GM18517 (cell line): Measurements from ENCODE around the gene ZSCAN21.
"Not testable (repeated sequence)": the region's sequence is repeated elsewhere in the genome, so short reads cannot be mapped to it uniquely, and the experiment has no call there.

ENCODE experiments used
- ATAC-seq: cut with Tn5 transposase; IDR thresholded peaks from one replicate; pipeline ENCODE4 v1.9.1; 2021; ENCODE audit warnings: mild to moderate bottlenecking, moderate library complexity; ENCODE audit not compliant: unreplicated experiment

The ZSCAN21 gene

GRCh38 chr7:100049441-100050291 lies at the start of gene ZSCAN21:
ZSCAN21 (plus strand) TSS chr7:100049774; CDS start chr7:100057007, 7,233 bp downstream.
- ATAC-seq: peak; percentile 84

DNA sequence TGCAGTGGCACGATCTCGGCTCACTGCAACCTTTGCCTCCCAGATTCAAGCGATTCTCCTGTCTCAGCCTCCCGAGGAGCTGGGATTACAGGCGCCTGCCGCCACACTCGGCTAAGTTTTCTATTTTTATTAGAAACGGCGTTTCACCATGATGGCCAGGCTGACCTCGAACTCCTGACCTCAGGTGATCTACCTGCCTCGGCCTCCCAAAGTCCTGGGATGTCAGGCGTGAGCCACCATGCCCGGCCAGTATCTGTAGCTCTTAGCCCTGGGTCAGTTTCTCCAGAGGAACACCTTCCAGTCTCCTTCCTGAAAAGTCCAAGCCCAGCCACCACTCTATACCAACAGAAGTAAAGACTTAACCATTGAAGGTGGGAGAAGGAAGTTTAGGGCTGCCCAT lies 49.3 kb upstream of the ZSCAN21 start:
- no peak for ATAC-seq

DNA sequence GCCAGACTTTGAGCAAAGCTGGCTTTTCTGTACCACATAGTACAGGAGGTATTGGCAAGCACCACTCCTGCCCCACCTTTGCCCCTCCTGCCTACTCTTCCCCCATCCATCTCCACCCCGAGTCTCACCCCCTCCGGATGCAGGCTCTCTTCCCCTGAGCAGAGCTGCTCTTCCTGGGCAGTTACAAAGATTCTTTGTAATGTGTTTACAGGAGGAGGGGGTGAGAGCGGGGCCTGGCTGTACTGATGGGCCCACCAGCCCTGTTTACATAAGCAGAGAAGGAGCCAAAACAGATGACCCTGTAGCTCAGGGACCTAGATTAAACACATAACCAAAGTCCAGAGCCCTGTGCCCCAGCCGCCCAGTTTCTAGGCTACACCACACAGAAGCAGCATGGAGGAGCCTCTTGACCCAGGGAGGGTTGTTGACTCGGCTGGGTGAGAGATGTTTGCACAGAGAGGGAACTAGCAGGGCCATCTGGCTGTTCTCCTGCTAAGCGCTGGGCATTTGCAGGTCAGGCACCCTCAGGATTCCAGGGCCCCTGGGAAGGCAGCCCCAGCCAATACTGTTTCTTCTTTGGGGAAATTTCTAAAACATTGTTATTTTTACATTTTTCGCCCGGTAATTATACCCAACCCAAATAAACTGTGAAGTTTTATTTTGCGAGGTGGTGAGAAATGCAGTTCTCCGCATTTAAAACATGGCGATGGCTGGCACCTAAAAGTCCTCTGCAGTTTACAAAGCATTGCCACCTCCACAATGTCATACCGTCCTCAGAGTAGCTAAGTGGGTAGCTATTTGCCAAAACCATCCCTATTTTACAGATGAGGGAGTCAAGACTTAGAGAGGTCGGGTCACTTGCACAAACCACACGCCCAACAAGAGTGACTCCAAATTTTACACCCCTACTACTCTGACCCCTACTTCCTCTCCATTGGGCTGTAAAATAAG lies 45.6 kb upstream of the ZSCAN21 start:
- ATAC-seq: no peak

DNA sequence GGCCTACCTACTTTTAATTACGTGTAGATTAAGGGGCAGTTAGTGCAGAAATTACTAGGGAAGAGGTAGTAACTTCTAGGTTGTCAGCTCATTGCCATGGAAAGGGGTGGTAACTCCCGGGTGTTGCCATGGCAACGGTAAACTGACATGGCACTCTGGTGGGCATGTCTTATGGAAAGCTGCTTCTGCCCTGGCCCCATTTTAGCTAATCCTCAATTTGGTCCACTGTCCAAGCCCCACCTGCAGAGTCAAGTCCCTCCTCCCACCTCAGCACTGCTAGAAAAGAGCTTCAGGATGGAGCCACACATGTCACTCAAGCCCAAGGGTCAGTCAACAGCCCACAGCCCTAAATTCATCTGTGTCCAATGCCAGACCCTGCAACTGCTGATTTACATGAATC lies 41.7 kb upstream of the ZSCAN21 start:
- ATAC-seq: no peak

DNA sequence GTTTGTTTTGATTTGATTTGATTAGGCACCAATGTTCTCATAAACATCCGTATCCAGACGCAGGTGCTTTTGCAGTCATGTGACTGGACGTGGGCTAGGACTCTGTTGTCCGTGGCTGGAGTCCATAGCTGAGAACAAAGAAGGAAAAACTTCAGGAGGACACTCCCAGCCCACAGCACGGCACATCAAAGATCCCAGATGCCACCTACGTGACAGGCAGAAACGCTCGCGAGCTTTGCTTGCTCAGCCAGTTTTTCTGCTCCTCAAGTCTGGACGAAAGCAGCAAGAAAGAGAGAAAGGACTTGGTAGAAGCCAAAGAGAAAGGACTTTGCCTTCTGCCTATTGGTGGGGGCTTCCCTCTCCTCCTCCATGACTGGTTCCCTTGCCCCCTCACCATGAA lies 41.0 kb upstream of the ZSCAN21 start:
- ATAC-seq: no peak

DNA sequence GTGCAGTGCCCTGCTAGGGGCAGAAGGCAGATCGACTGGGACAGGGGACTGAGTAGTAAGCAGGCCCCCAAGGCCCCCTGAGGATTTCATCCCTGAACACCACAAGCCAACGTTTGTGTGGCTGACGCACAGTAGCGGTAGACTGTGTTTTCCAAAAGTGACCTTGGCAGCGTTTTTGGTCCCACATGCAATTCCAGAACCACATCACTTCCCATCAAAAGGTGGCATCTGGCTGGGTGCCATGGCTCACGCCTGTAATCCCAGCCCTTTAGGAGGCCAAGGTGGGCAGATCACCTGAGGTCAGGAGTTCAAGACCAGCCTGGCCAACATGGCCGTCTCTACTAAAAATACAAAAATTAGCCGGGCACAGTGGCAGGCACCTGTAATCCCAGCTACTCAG lies 39.6 kb upstream of the ZSCAN21 start:
- ATAC-seq: not testable (repeated sequence)

DNA sequence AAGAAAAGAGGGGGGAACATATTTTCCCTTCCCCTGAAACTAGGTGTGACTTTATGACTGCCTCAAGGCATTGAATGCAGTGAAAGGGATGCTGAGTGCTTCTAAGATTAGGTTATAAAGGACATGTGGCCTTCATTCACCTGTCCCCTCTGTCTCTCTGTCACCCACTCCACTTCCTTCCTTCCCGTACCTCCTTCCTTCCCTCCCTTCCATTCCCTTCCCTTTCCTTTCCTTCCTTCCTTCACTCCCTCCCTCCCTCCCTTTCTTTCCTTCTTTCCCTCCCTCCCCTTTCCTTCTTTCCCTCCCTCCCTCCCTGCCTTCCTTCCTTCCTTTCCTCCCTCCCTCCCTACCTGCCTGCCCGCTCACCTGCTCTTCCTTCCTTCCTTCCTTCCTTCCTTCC lies 38.7 kb upstream of the ZSCAN21 start:
- ATAC-seq: no peak

DNA sequence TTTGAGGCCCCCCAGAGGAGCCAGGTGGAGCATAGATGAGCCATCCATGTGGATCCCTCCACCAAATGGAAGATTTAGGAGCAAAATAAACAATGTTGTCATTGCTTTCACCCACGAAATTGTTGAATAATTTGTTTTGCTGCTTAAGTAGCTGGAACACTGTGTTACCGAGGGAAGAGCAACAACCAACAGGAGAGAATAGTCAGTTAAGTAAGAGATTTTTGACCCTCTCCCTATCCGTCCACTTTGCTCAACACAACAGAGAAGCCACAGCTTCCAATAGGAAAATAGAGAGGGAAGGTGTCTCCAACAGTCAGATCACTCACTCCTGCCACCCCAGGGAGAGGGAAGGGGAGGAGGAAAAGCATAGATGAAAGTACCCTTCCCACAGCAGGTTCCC lies 38.1 kb upstream of the ZSCAN21 start:
- ATAC-seq: no peak

GRCh38 chr7:100012385-100013327 lies 36.9 kb upstream of the ZSCAN21 start:
- not testable (repeated sequence) for ATAC-seq

GRCh38 chr7:100013328-100013676 lies 36.3 kb upstream of the ZSCAN21 start:
- ATAC-seq: no peak

DNA sequence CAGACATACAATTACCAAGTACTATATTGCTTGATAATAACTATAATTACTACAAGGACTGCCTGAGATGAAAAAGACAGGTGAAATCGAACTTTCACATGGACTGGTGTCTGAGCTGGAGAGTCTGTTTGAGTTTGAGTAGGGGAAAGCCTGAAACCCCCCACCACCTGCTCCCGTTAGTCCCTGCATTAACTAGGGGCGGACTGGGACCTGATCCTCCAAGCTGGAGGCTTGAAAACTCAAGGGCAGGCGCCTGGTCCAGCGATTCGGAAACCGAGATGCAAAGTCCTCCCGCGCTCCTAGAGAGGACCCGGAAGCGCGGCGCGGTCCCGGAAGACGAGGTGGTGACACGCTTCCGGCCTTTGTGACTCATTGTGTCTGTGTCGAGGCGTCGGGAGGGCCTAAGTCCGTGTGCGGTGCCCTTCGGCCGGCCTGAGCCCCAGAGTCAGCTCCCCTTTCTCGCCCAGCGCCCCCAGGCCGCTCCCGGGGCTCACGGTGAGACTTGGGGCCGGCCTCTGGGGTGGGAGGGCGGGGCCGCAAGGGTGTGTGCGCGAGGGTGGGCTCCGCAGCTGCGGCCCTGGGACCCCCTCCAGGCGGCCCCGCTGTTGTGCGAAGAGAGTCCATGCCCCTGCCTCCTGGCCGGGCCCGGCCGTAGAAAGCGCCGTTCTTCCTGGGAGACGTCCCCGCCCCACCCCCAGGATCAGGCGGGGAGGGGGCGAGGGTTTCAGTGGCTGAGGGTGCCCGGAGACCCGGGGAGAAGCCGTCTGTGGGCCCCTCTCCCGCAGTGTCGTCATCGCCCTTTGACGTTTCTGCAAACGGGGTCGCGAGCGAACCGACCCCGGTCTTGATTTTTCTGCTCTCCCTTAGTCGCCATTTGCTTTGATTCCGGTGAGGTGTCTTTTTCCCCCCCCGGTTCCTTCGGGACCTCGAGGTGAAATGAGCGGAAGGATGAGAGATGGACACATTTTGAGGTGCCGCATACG lies 34.1 kb upstream of the ZSCAN21 start, which contains the start of gene ZKSCAN1:
Gene ZKSCAN1, plus strand, starts transcription at position 365 of the 983 bp plus-strand sequence. CDS start 7,911 bp downstream, outside the sequence.
- peak; percentile 88 for ATAC-seq

- ATAC-seq: no peak
Observed at GRCh38 chr7:100016215-100016901, 33.2 kb upstream of the ZSCAN21 start.

DNA sequence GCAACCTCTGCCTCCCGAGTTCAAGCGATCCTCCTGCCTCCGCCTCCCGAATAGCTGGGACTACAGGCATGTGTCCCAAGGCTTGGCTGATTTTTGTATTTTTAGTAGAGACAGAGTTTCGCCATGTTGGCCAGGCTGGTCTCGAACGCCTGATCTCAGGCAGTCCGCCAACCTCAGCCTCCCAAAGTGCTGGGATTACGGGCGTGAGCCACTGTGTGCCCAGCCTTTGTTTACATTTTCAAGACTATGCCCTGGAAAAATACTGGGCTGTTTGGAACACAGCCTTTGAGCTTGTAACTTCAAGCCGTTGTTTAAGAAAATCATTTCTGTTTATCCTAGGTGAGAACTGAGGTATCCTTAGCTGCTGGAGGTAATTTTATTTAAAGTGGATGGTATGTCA lies 32.3 kb upstream of the ZSCAN21 start:
- ATAC-seq: no peak

GRCh38 chr7:100017875-100018274 lies 31.7 kb upstream of the ZSCAN21 start:
- no peak for ATAC-seq

GRCh38 chr7:100019908-100020307 lies 29.7 kb upstream of the ZSCAN21 start:
- no peak for ATAC-seq

DNA sequence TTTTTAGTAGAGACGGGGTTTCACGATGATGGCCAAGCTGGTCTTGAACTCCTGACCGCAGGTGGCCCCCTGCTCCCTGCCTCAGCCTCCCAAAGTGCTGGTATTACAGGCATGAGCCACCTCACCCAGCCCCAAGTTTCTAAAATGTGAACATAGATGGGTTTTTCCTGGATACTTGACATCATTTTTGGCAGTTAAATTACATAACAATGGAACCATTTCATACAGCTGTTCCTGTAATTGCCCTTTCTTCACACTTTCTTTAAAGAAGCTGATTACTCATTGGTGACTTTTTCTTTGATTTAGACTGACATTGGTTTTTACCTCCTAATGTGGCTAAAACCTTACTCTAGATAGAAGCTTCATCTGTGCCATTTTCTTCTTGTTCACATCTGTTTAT lies 28.3 kb upstream of the ZSCAN21 start:
- ATAC-seq: no peak

- ATAC-seq: no peak
Observed at GRCh38 chr7:100022621-100023020, 27.0 kb upstream of the ZSCAN21 start.

DNA sequence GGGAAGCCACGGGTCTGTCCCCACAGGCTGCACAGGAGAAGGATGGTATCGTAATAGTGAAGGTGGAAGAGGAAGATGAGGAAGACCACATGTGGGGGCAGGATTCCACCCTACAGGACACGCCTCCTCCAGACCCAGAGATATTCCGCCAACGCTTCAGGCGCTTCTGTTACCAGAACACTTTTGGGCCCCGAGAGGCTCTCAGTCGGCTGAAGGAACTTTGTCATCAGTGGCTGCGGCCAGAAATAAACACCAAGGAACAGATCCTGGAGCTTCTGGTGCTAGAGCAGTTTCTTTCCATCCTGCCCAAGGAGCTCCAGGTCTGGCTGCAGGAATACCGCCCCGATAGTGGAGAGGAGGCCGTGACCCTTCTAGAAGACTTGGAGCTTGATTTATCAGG lies 26.0 kb upstream of the ZSCAN21 start:
- ATAC-seq: no peak
